WTC11 (cell line): ENCODE measurements around the gene SAMD3. TPM values are rescaled to one million over a fixed set of nuclear protein-coding genes. Genes with fewer than 3 reads are reported as not detected.

Experiments
- ATAC-seq: fragments of 200-7000 bp; cut with Tn5 transposase; 2 replicates; pipeline ENCODE4 v1.10.0; 2021; ENCODE audit warnings: mild to moderate bottlenecking, moderate library complexity
- CTCF ChIA-PET: fragments of 300-600 bp; sonication (Branson Sonifier 250); formaldehyde crosslinking; loops from one replicate; lab custom pipeline; 2021; ENCODE audit warnings: antibody characterized with exemption; lab: Charles Lee
- POLR2A ChIA-PET: fragments of 350-600 bp; sonication (Branson Sonifier 250); formaldehyde crosslinking; loops from one replicate; lab custom pipeline; 2021; ENCODE audit warnings: antibody characterized with exemption; lab: Charles Lee
- DNase-seq: peaks from one replicate; pipeline ENCODE4 v3.0.0; 2021; ENCODE audit warnings: low spot score
- H3K27ac Mint-ChIP-seq: 2 replicates; pipeline ENCODE4 v1.8.0; 2021; ENCODE audit warnings: mixed read lengths
- H3K27me3 Mint-ChIP-seq: 2 replicates; pipeline ENCODE4 v1.8.0; 2021; ENCODE audit warnings: low read depth, mild to moderate bottlenecking, moderate library complexity, mixed read lengths
- H3K36me3 Mint-ChIP-seq: 2 replicates; pipeline ENCODE4 v1.8.0; 2021; ENCODE audit warnings: mixed read lengths
- H3K4me1 Mint-ChIP-seq: 2 replicates; pipeline ENCODE4 v1.8.0; 2022; ENCODE audit warnings: mixed read lengths
- H3K4me3 Mint-ChIP-seq: 2 replicates; pipeline ENCODE4 v1.8.0; 2021; ENCODE audit warnings: mild to moderate bottlenecking, moderate library complexity, mixed read lengths
- H3K9me3 Mint-ChIP-seq: 2 replicates; pipeline ENCODE4 v1.8.0; 2021; ENCODE audit warnings: mixed read lengths
- AFF4 ChIP-seq: sonication (generic); formaldehyde crosslinking; IDR thresholded peaks from 2 replicates; pipeline ENCODE4 v1.8.1; 2023; ENCODE audit warnings: mild to moderate bottlenecking, missing genetic modification reagents, borderline replicate concordance
- ELF4 ChIP-seq: sonication (generic); formaldehyde crosslinking; IDR thresholded peaks from 2 replicates; pipeline ENCODE4 v1.8.1; 2022; ENCODE audit warnings: low read depth, mild to moderate bottlenecking, moderate library complexity, missing genetic modification reagents
- JAZF1 ChIP-seq: fragments of 250-450 bp; sonication (Bioruptor Pico); IDR thresholded peaks from 2 replicates; pipeline ENCODE4 v1.9.0; 2021; ENCODE audit warnings: moderate library complexity, mild to moderate bottlenecking, inconsistent platforms
- NR2C2 ChIP-seq: sonication (generic); formaldehyde crosslinking; IDR thresholded peaks from 2 replicates; pipeline ENCODE4 v1.8.0; 2022; ENCODE audit warnings: mild to moderate bottlenecking, missing genetic modification reagents
- OVOL2 ChIP-seq: fragments of 250-450 bp; sonication (Bioruptor Pico); IDR thresholded peaks from 2 replicates; pipeline ENCODE4 v1.9.0; 2021; ENCODE audit warnings: mild to moderate bottlenecking, borderline replicate concordance
- RORB ChIP-seq: fragments of 250-450 bp; sonication (Bioruptor Pico); IDR thresholded peaks from 2 replicates; pipeline ENCODE4 v1.9.0; 2021; ENCODE audit warnings: mild to moderate bottlenecking
- USF2 ChIP-seq: sonication (generic); formaldehyde crosslinking; IDR thresholded peaks from 2 replicates; pipeline ENCODE4 v1.8.1; 2023; ENCODE audit warnings: mild to moderate bottlenecking, missing genetic modification reagents, moderate library complexity
- ZNF281 ChIP-seq: sonication (generic); formaldehyde crosslinking; IDR thresholded peaks from 2 replicates; pipeline ENCODE4 v1.8.0; 2023; ENCODE audit warnings: mild to moderate bottlenecking, missing genetic modification reagents
- ZNF532 ChIP-seq: fragments of 250-450 bp; sonication (Bioruptor Pico); IDR thresholded peaks from 2 replicates; pipeline ENCODE4 v1.9.0; 2021; ENCODE audit warnings: mild to moderate bottlenecking, borderline replicate concordance
- total RNA-seq: library from RNA; stranded (reverse); gene quantifications from 3 replicates; pipeline ENCODE4 v1.2.3, GENCODE V29; 2021
- TF ChIP-seq, protein P1 (sequence below): sonication (generic); formaldehyde crosslinking; IDR thresholded peaks from 2 replicates; pipeline ENCODE4 v1.8.1; 2023; ENCODE audit warnings: mild to moderate bottlenecking, missing genetic modification reagents, moderate library complexity
- TF ChIP-seq, protein P2 (sequence below): sonication (generic); formaldehyde crosslinking; IDR thresholded peaks from 2 replicates; pipeline ENCODE4 v1.8.1; 2022; ENCODE audit warnings: low read depth, mild to moderate bottlenecking, moderate library complexity, missing genetic modification reagents, borderline replicate concordance
- TF ChIP-seq, protein P3 (sequence below): sonication (generic); formaldehyde crosslinking; IDR thresholded peaks from 2 replicates; pipeline ENCODE4 v1.8.1; 2022; ENCODE audit warnings: low read depth, missing genetic modification reagents, borderline replicate concordance

SAMD3 gene
- total RNA-seq, 1 experiment from 2014 or later, result 1.2 TPM

- no peak overlapping the region for H3K4me3 Mint-ChIP-seq
- H3K4me1 Mint-ChIP-seq, result no peaks in the 10 kb centered on the region
- H3K27ac Mint-ChIP-seq, result no peak overlapping the region
- H3K36me3 Mint-ChIP-seq, result no peaks in the 10 kb centered on the region
- TF ChIP-seq ZNF281 (CRISPR knock-in tag) (no peak), ZNF532 (CRISPR knock-in tag) (no peak), NR2C2 (CRISPR knock-in tag) (no peak), ELF4 (no peak), USF2 (CRISPR knock-in tag) (no peak), RORB (CRISPR knock-in tag) (no peak), AFF4 (CRISPR knock-in tag) (no peak), OVOL2 (CRISPR knock-in tag) (no peak), JAZF1 (no peak)
- TF ChIP-seq, protein P1, sequence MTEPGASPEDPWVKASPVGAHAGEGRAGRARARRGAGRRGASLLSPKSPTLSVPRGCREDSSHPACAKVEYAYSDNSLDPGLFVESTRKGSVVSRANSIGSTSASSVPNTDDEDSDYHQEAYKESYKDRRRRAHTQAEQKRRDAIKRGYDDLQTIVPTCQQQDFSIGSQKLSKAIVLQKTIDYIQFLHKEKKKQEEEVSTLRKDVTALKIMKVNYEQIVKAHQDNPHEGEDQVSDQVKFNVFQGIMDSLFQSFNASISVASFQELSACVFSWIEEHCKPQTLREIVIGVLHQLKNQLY (CRISPR knock-in tag), result no peak
- TF ChIP-seq, protein P2, sequence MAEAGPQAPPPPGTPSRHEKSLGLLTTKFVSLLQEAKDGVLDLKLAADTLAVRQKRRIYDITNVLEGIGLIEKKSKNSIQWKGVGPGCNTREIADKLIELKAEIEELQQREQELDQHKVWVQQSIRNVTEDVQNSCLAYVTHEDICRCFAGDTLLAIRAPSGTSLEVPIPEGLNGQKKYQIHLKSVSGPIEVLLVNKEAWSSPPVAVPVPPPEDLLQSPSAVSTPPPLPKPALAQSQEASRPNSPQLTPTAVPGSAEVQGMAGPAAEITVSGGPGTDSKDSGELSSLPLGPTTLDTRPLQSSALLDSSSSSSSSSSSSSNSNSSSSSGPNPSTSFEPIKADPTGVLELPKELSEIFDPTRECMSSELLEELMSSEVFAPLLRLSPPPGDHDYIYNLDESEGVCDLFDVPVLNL (CRISPR knock-in tag), result no peak
- TF ChIP-seq, protein P3, sequence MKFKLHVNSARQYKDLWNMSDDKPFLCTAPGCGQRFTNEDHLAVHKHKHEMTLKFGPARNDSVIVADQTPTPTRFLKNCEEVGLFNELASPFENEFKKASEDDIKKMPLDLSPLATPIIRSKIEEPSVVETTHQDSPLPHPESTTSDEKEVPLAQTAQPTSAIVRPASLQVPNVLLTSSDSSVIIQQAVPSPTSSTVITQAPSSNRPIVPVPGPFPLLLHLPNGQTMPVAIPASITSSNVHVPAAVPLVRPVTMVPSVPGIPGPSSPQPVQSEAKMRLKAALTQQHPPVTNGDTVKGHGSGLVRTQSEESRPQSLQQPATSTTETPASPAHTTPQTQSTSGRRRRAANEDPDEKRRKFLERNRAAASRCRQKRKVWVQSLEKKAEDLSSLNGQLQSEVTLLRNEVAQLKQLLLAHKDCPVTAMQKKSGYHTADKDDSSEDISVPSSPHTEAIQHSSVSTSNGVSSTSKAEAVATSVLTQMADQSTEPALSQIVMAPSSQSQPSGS, result no peak
- TF ChIP-seq, all 79 proteins: peak for 0
- CTCF ChIA-PET, result no interaction called here
- Mint-ChIP-seq H3K27me3 (no peaks in the 10 kb centered on the region), H3K9me3 (peaks cover 3% of the 10 kb centered on the region; the same call in 1 of the 2 replicates)
- POLR2A ChIA-PET, result no interaction called here
- no peak for ATAC-seq
- DNase-seq, result no peak
Observed at GRCh38 chr6:130119211-130119610, 103.5 kb downstream of the SAMD3 start.
